Uterus (tissue), 2 donors: ENCODE data around the gene CD9.

Experiments
- CTCF ChIP-seq, 4 experiments: fragments of 200-600 bp in 2 of 4; fragments of 450-650 bp in 2 of 4; sonication (generic) in 2 of 4; IDR thresholded peaks; one replicate each; pipeline ENCODE4 v1.5.1; 2016 to 2019; ENCODE audit warnings: antibody characterized with exemption in 4 of 4, mild to moderate bottlenecking in 2 of 4, moderate library complexity in 1 of 4
- POLR2A ChIP-seq, 2 donors: fragments of 450-650 bp; IDR thresholded peaks; one replicate each; pipeline ENCODE4 v1.6.1; 2016; ENCODE audit warnings: antibody characterized with exemption in 2 of 2, mild to moderate bottlenecking in 1 of 2, moderate library complexity in 1 of 2

- no peak for TF ChIP-seq POLR2A (IDR thresholded peaks at IDR 0.05)
- no peak for TF ChIP-seq CTCF (IDR thresholded peaks at IDR 0.05)
Measured at GRCh38 chr12:6238875-6239274, 38.7 kb downstream of the CD9 start.
